IMR-90 (cell line): Measurements from ENCODE around the gene SENP7. TPM values are rescaled to one million over a fixed set of nuclear protein-coding genes. Genes with fewer than 3 reads are reported as not detected.

Source experiments
- ATAC-seq: fragments of 200-7000 bp; cut with Tn5 transposase; 2 replicates; pipeline ENCODE4 v1.9.1; 2020; ENCODE audit warnings: low read depth, mild to moderate bottlenecking, moderate library complexity
- BruUV-seq: library from RNA; stranded (reverse); fragments of 400-500 nt; replicated peaks from 2 replicates; lab custom pipeline; 2021; lab: Mats Ljungman, UMichigan
- CTCF ChIA-PET: fragments of 300-600 bp; formaldehyde crosslinking; extraction: SDS; loops from one replicate; lab custom pipeline; 2021; ENCODE audit warnings: antibody characterized with exemption; lab: Yijun Ruan, JAX
- POLR2A ChIA-PET: fragments of 300-600 bp; sonication (Branson Sonifier 250); formaldehyde crosslinking; loops from one replicate; lab custom pipeline; 2022; ENCODE audit warnings: antibody characterized with exemption; ENCODE audit not compliant: unreplicated experiment; lab: Charles Lee
- DNase-seq: peaks from one replicate; pipeline ENCODE4 v3.0.0; 2013
- H2AFZ ChIP-seq: replicated peaks from 2 replicates; pipeline ENCODE3; 2013; ENCODE audit warnings: low read length, mild to moderate bottlenecking; ENCODE audit not compliant: poor library complexity
- H2AK5ac ChIP-seq: 2 replicates; pipeline ENCODE4 v1.6.1; 2013; ENCODE audit warnings: low read depth, low read length, inconsistent platforms
- H2AK9ac ChIP-seq: replicated peaks from 2 replicates; pipeline ENCODE3; 2013; ENCODE audit warnings: mild to moderate bottlenecking, low read depth, low read length, moderate library complexity; ENCODE audit not compliant: poor library complexity
- H2BK120ac ChIP-seq: 2 replicates; pipeline ENCODE4 v1.6.1; 2013; ENCODE audit warnings: low read depth, low read length, inconsistent platforms
- H2BK15ac ChIP-seq: 3 replicates; pipeline ENCODE4 v1.6.1; 2013; ENCODE audit warnings: low read depth, low read length, inconsistent platforms
- H2BK20ac ChIP-seq: 2 replicates; pipeline ENCODE4 v1.6.1; 2013; ENCODE audit warnings: low read depth, mild to moderate bottlenecking, inconsistent platforms, low read length, moderate library complexity
- H2BK5ac ChIP-seq: 2 replicates; pipeline ENCODE4 v1.6.1; 2013; ENCODE audit warnings: mild to moderate bottlenecking, low read depth, low read length, inconsistent platforms; ENCODE audit not compliant: poor library complexity, severe bottlenecking
- H3K14ac ChIP-seq: replicated peaks from 2 replicates; pipeline ENCODE4 v1.6.1; 2013; ENCODE audit warnings: low read depth, low read length, inconsistent platforms
- H3K18ac ChIP-seq: 2 replicates; pipeline ENCODE4 v1.6.1; 2013; ENCODE audit warnings: low read depth, low read length, control low read depth
- H3K23ac ChIP-seq: 2 replicates; pipeline ENCODE4 v1.6.1; 2013; ENCODE audit warnings: low read depth, low read length, inconsistent platforms
- H3K27ac ChIP-seq: 2 replicates; pipeline ENCODE4 v1.5.1; 2013; ENCODE audit warnings: mild to moderate bottlenecking, control low read depth, low read length; ENCODE audit not compliant: insufficient read depth
- H3K27me3 ChIP-seq: 2 replicates; pipeline ENCODE4 v1.6.1; 2013; ENCODE audit warnings: low read length; ENCODE audit not compliant: control insufficient read depth, insufficient read depth
- H3K36me3 ChIP-seq: 2 replicates; pipeline ENCODE4 v1.6.1; 2013; ENCODE audit warnings: low read length, mixed read lengths; ENCODE audit not compliant: control insufficient read depth, insufficient read depth
- H3K4ac ChIP-seq: 2 replicates; pipeline ENCODE4 v1.6.1; 2013; ENCODE audit warnings: low read depth, low read length, inconsistent platforms
- H3K4me1 ChIP-seq: 2 replicates; pipeline ENCODE4 v1.6.1; 2013; ENCODE audit warnings: low read length, mixed read lengths; ENCODE audit not compliant: control insufficient read depth, insufficient read depth
- H3K4me2 ChIP-seq: 2 replicates; pipeline ENCODE4 v1.6.1; 2013; ENCODE audit warnings: low read depth, mild to moderate bottlenecking, control low read depth, low read length, moderate library complexity
- H3K4me3 ChIP-seq: 2 replicates; pipeline ENCODE4 v1.5.1; 2013; ENCODE audit warnings: low read depth, mild to moderate bottlenecking, control low read depth, low read length, moderate library complexity; ENCODE audit not compliant: insufficient read depth
- H3K56ac ChIP-seq: 2 replicates; pipeline ENCODE4 v1.6.1; 2013; ENCODE audit warnings: low read length, inconsistent platforms; ENCODE audit not compliant: insufficient read depth; ENCODE audit errors: extremely low read depth
- H3K79me1 ChIP-seq, 2 experiments: 2 replicates each; pipeline ENCODE4 v1.6.1; 2013; ENCODE audit warnings: low read length in 2 of 2, inconsistent platforms in 1 of 2, low read depth in 1 of 2
- H3K9ac ChIP-seq: 2 replicates; pipeline ENCODE4 v1.6.1; 2013; ENCODE audit warnings: low read depth, low read length, control low read depth
- H3K9me1 ChIP-seq: 2 replicates; pipeline ENCODE4 v1.6.1; 2013; ENCODE audit warnings: low read length, inconsistent platforms; ENCODE audit not compliant: insufficient read depth
- H3K9me3 ChIP-seq: 2 replicates; pipeline ENCODE4 v1.6.1; 2013; ENCODE audit warnings: low read length; ENCODE audit not compliant: control insufficient read depth, insufficient read depth
- H4K20me1 ChIP-seq: 2 replicates; pipeline ENCODE4 v1.6.1; 2013; ENCODE audit warnings: low read length, inconsistent platforms; ENCODE audit not compliant: insufficient read depth
- H4K5ac ChIP-seq: 2 replicates; pipeline ENCODE4 v1.6.1; 2013; ENCODE audit warnings: mild to moderate bottlenecking, low read depth, low read length, control low read depth
- H4K8ac ChIP-seq, 2 experiments: 2 replicates each; pipeline ENCODE4 v1.6.1; 2013; ENCODE audit warnings: low read depth in 2 of 2, low read length in 2 of 2, control low read depth in 1 of 2, inconsistent platforms in 1 of 2
- H4K91ac ChIP-seq: 2 replicates; pipeline ENCODE4 v1.6.1; 2013; ENCODE audit warnings: low read depth, low read length, inconsistent platforms; ENCODE audit not compliant: insufficient read depth
- BHLHE40 ChIP-seq: fragments of 150-350 bp; IDR thresholded peaks from 2 replicates; pipeline ENCODE4 v1.6.1; 2016; ENCODE audit warnings: mild to moderate bottlenecking, low read depth, low read length
- CEBPB ChIP-seq: IDR thresholded peaks from 2 replicates; pipeline ENCODE4 v1.6.1; 2012; ENCODE audit warnings: low read depth, low read length, improper control_type of control experiment
- CHD1 ChIP-seq: IDR thresholded peaks from 2 replicates; pipeline ENCODE4 v1.6.1; 2012; ENCODE audit warnings: low read depth, low read length, improper control_type of control experiment
- FOS ChIP-seq: fragments of 150-350 bp; IDR thresholded peaks from 2 replicates; pipeline ENCODE4 v1.6.1; 2016; ENCODE audit warnings: low read depth, low read length
- MAFK ChIP-seq: IDR thresholded peaks from 2 replicates; pipeline ENCODE4 v1.6.1; 2012; ENCODE audit warnings: low read depth, low read length, improper control_type of control experiment
- MAZ ChIP-seq: IDR thresholded peaks from 2 replicates; pipeline ENCODE4 v1.6.1; 2012; ENCODE audit warnings: low read depth, mild to moderate bottlenecking, low read length, improper control_type of control experiment, moderate library complexity, borderline replicate concordance
- MXI1 ChIP-seq: IDR thresholded peaks from 2 replicates; pipeline ENCODE4 v1.6.1; 2012; ENCODE audit warnings: low read depth, mild to moderate bottlenecking, low read length, moderate library complexity, borderline replicate concordance
- NFE2L2 ChIP-seq: fragments of 150-350 bp; IDR thresholded peaks from 2 replicates; pipeline ENCODE4 v1.6.1; 2016; ENCODE audit warnings: low read depth, mild to moderate bottlenecking, low read length
- POLR2A ChIP-seq: IDR thresholded peaks from 2 replicates; pipeline ENCODE4 v1.6.1; 2012; ENCODE audit warnings: mild to moderate bottlenecking, low read depth, low read length
- RAD21 ChIP-seq: IDR thresholded peaks from 2 replicates; pipeline ENCODE4 v1.6.1; 2012; ENCODE audit warnings: low read length, improper control_type of control experiment
- RCOR1 ChIP-seq: IDR thresholded peaks from 2 replicates; pipeline ENCODE4 v1.6.1; 2012; ENCODE audit warnings: mild to moderate bottlenecking, low read length, improper control_type of control experiment; ENCODE audit not compliant: insufficient replicate concordance
- RFX5 ChIP-seq: IDR thresholded peaks from 2 replicates; pipeline ENCODE4 v1.8.0; 2012; ENCODE audit warnings: low read depth, mild to moderate bottlenecking, low read length, moderate library complexity
- SMC3 ChIP-seq: fragments of 150-350 bp; IDR thresholded peaks from 2 replicates; pipeline ENCODE4 v1.6.1; 2016; ENCODE audit warnings: low read depth, mild to moderate bottlenecking, antibody characterized with exemption, low read length, moderate library complexity
- dilution Hi-C: fragments of 300-500 bp; cut with HindIII; formaldehyde crosslinking; loops from one replicate; pipeline ENCODE4 v1.14.3; 2018; ENCODE audit warnings: low sequenced_read_pairs; ENCODE audit not compliant: unreplicated experiment
- in situ Hi-C: fragments of 300-500 bp; cut with MboI; formaldehyde crosslinking; loops from 3 replicates; pipeline ENCODE4 v1.14.3; 2019; ENCODE audit warnings: low sequenced_read_pairs, inconsistent platforms, mixed read lengths
- intact Hi-C: fragments of 100-400 bp; cut with micrococcal nuclease; formaldehyde crosslinking; loops from 2 replicates; pipeline ENCODE4 v1.10.0; 2022
- polyA plus RNA-seq, 3 experiments: library from polyadenylated mRNA; depleted of rRNA; stranded (reverse); fragments of >200 nt; gene quantifications; 2 replicates each; pipeline ENCODE4 v1.2.3, GENCODE V29; 2012; ENCODE audit warnings: low replicate concordance in 1 of 3
- total RNA-seq: library from RNA; depleted of rRNA; stranded (reverse); fragments of >200 nt; gene quantifications from 2 replicates; pipeline ENCODE4 v1.2.3, GENCODE V29; 2012
- TF ChIP-seq, protein P1 (sequence below): fragments of 150-350 bp; IDR thresholded peaks from 2 replicates; pipeline ENCODE4 v1.6.1; 2017; ENCODE audit warnings: mild to moderate bottlenecking, antibody characterized with exemption, low read length, low read depth
- TF ChIP-seq, protein P2 (sequence below): conservative IDR thresholded peaks from 2 replicates; pipeline ENCODE4 v1.5.1; 2012; ENCODE audit warnings: mild to moderate bottlenecking, low read depth, low read length, improper control_type of control experiment
- TF ChIP-seq, protein P3 (sequence below): fragments of 150-350 bp; IDR thresholded peaks from 2 replicates; pipeline ENCODE4 v1.6.1; 2016; ENCODE audit warnings: low read depth, mild to moderate bottlenecking, low read length, moderate library complexity, borderline replicate concordance

SENP7 gene
- total and polyA plus RNA-seq, 2 of the 4 experiments (the other 2 are of a cell fraction) = 5.5 to 8.4 TPM

DNA sequence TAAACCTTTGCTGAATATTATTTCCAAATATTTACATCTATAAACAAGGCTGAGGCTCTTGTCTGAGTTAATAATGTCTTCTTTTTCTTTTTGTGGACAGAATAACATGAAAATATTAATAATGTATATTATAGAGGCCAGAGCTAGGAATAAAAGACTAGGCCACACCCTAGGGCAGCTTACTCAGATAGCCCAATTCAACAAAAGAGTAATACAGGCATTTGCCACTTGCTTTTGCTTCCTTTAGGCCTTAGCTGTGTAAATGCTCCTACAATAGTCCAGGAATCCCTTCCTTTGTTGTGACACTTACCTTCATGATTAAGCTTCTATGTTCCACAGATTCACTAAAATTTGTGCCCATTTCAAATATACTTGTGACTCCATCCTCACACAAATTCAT, 209.2 kb downstream of the SENP7 start:
- H2BK20ac ChIP-seq = peak overlapping the region; percentile 10
- no TSS peak for BruUV-seq
- H2BK5ac ChIP-seq = peak overlapping the region; percentile 89
- peak; percentile 62 for ATAC-seq
- H4K91ac ChIP-seq = peak overlapping the region; percentile 43; the same call in 1 of the 2 replicates
- no peaks in the 10 kb centered on the region for H3K36me3 ChIP-seq
- H3K27ac ChIP-seq = no peak overlapping the region
- no peak overlapping the region for H3K14ac ChIP-seq
- no peak for TF ChIP-seq MAFK
- TF ChIP-seq FOS = no peak
- TF ChIP-seq CHD1 = no peak
- no peak for TF ChIP-seq MAZ
- TF ChIP-seq CEBPB = no peak
- TF ChIP-seq RAD21 = no peak
- TF ChIP-seq, protein P1, sequence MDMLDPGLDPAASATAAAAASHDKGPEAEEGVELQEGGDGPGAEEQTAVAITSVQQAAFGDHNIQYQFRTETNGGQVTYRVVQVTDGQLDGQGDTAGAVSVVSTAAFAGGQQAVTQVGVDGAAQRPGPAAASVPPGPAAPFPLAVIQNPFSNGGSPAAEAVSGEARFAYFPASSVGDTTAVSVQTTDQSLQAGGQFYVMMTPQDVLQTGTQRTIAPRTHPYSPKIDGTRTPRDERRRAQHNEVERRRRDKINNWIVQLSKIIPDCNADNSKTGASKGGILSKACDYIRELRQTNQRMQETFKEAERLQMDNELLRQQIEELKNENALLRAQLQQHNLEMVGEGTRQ = no peak
- TF ChIP-seq, protein P2, sequence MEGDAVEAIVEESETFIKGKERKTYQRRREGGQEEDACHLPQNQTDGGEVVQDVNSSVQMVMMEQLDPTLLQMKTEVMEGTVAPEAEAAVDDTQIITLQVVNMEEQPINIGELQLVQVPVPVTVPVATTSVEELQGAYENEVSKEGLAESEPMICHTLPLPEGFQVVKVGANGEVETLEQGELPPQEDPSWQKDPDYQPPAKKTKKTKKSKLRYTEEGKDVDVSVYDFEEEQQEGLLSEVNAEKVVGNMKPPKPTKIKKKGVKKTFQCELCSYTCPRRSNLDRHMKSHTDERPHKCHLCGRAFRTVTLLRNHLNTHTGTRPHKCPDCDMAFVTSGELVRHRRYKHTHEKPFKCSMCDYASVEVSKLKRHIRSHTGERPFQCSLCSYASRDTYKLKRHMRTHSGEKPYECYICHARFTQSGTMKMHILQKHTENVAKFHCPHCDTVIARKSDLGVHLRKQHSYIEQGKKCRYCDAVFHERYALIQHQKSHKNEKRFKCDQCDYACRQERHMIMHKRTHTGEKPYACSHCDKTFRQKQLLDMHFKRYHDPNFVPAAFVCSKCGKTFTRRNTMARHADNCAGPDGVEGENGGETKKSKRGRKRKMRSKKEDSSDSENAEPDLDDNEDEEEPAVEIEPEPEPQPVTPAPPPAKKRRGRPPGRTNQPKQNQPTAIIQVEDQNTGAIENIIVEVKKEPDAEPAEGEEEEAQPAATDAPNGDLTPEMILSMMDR = no peak
- no peak for TF ChIP-seq NFE2L2
- TF ChIP-seq BHLHE40 = no peak
- no peak for TF ChIP-seq RFX5
- TF ChIP-seq, protein P3, sequence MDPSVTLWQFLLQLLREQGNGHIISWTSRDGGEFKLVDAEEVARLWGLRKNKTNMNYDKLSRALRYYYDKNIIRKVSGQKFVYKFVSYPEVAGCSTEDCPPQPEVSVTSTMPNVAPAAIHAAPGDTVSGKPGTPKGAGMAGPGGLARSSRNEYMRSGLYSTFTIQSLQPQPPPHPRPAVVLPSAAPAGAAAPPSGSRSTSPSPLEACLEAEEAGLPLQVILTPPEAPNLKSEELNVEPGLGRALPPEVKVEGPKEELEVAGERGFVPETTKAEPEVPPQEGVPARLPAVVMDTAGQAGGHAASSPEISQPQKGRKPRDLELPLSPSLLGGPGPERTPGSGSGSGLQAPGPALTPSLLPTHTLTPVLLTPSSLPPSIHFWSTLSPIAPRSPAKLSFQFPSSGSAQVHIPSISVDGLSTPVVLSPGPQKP = no peak
- TF ChIP-seq POLR2A = no peak
- no peak for TF ChIP-seq MXI1
- TF ChIP-seq RCOR1 = no peak
- TF ChIP-seq SMC3 = no peak
- peak overlapping the region; percentile 7; the same call in 1 of the 2 replicates for H3K4ac ChIP-seq
- intact Hi-C loops (no loop called here), dilution Hi-C loops (no loop called here), in situ Hi-C loops (no loop called here)
- no peak overlapping the region for H2AK9ac ChIP-seq
- no peak overlapping the region; the same call in 1 of the 2 replicates for H3K4me2 ChIP-seq
- H3K27me3 ChIP-seq = no peaks in the 10 kb centered on the region
- H3K79me1 ChIP-seq = no peaks in the 10 kb centered on the region
- H3K4me3 ChIP-seq = no peak overlapping the region
- CTCF ChIA-PET = no interaction called here
- no peaks in the 10 kb centered on the region for H3K9me1 ChIP-seq
- peak overlapping the region; percentile 48 for H2BK120ac ChIP-seq
- peak overlapping the region; percentile 55; the same call in 2 of the 3 replicates for H2BK15ac ChIP-seq
- POLR2A ChIA-PET = no interaction called here
- H4K20me1 ChIP-seq = no peaks in the 10 kb centered on the region
- H3K18ac ChIP-seq = no peak overlapping the region
- H2AFZ ChIP-seq = no peak overlapping the region
- H3K9me3 ChIP-seq = peaks cover 7% of the 10 kb centered on the region
- no peak overlapping the region for H4K5ac ChIP-seq
- peak overlapping the region; percentile 36 to 67; a peak in 2 of 4 replicates for H4K8ac ChIP-seq
- H3K56ac ChIP-seq = peak overlapping the region; percentile 57; the same call in 1 of the 2 replicates
- H3K4me1 ChIP-seq = no peaks in the 10 kb centered on the region
- peak overlapping the region; percentile 18; the same call in 1 of the 2 replicates for H3K23ac ChIP-seq
- no peak overlapping the region for H3K9ac ChIP-seq
- H2AK5ac ChIP-seq = no peak overlapping the region
- DNase-seq = no peak
